Stimulated activated CD4-positive, alpha-beta T cell treated with anti-CD3 and anti-CD28 coated beads, Interleukin-1b, Interleukin-23, amount 100 ng/mL, for 1 hour (primary cell): ENCODE measurements around the gene RREB1.
"Not testable (repeated sequence)": the region's sequence is repeated elsewhere in the genome, so short reads cannot be mapped to it uniquely, and the experiment has no call there.

ENCODE experiments used
- DNase-seq, 2 donors: peaks; one replicate each; pipeline ENCODE4 v3.0.0-alpha.2; 2020; ENCODE audit warnings: low read depth in 2 of 2

RREB1 gene

GRCh38 chr6:7262746-7263518 is 155.2 kb downstream of the RREB1 start:
- no peak for DNase-seq

- DNase-seq = not testable (repeated sequence)
Measured at GRCh38 chr6:7263519-7263805, 155.7 kb downstream of the RREB1 start.

GRCh38 chr6:7264041-7264440 is 156.3 kb downstream of the RREB1 start:
- DNase-seq = no peak

- DNase-seq = no peak
Measured at GRCh38 chr6:7264686-7265384, 157.1 kb downstream of the RREB1 start.

GRCh38 chr6:7265385-7265726 is 157.6 kb downstream of the RREB1 start:
- DNase-seq = not testable (repeated sequence)

GRCh38 chr6:7267071-7267465 is 159.3 kb downstream of the RREB1 start:
- DNase-seq = no peak

- DNase-seq = no peak
Measured at GRCh38 chr6:7267466-7268091, 159.8 kb downstream of the RREB1 start.

GRCh38 chr6:7268362-7268761 is 160.6 kb downstream of the RREB1 start:
- no peak for DNase-seq

GRCh38 chr6:7268816-7269555 is 161.2 kb downstream of the RREB1 start:
- no peak for DNase-seq

- DNase-seq = no peak
Measured at GRCh38 chr6:7269816-7270215, 162.1 kb downstream of the RREB1 start.

- no peak for DNase-seq
Measured at GRCh38 chr6:7270320-7271204, 162.8 kb downstream of the RREB1 start.

- DNase-seq = no peak
Measured at GRCh38 chr6:7271205-7271534, 163.4 kb downstream of the RREB1 start.

GRCh38 chr6:7273709-7274108 is 165.9 kb downstream of the RREB1 start:
- DNase-seq = no peak

- DNase-seq = not testable (repeated sequence)
Measured at GRCh38 chr6:7274525-7274924, 166.8 kb downstream of the RREB1 start.

- DNase-seq = no peak
Measured at GRCh38 chr6:7276199-7276524, 168.4 kb downstream of the RREB1 start.

- no peak for DNase-seq
Measured at GRCh38 chr6:7282097-7282906, 174.5 kb downstream of the RREB1 start.

GRCh38 chr6:7283676-7284075 is 175.9 kb downstream of the RREB1 start:
- DNase-seq = no peak

GRCh38 chr6:7285416-7285815 is 177.7 kb downstream of the RREB1 start:
- no peak for DNase-seq

- no peak for DNase-seq
Measured at GRCh38 chr6:7290079-7290478, 182.3 kb downstream of the RREB1 start.

GRCh38 chr6:7292596-7293255 is 185.0 kb downstream of the RREB1 start:
- DNase-seq = no peak
